ENCODE data around the gene KIAA1958. TPM values are rescaled to one million over a fixed set of nuclear protein-coding genes. Genes with fewer than 3 reads are reported as not detected.

Gene KIAA1958
- total RNA-seq, 1 donor from 2014 or later = 4.4 TPM

Other genes with a start within 250 kb of the KIAA1958 start
- 43.6 to 56.7 TPM (median 55.1 TPM) in 3 replicates for gene PTBP3, start 153.2 kb upstream of the KIAA1958 start, total RNA-seq
- gene HSDL2, start 106.7 kb upstream of the KIAA1958 start, total RNA-seq = 20.6 to 23.6 TPM (median 21.1 TPM) in 3 replicates
- 20.6 to 22.7 TPM (median 22.0 TPM) in 3 replicates for gene INIP, start 231.3 kb downstream of the KIAA1958 start, total RNA-seq